GM18861 (cell line): ENCODE measurements around the gene AGBL3.
A peak's percentile ranks its signal among the peaks of the same experiment; 100 is the strongest.
"Not testable (repeated sequence)": the region's sequence is repeated elsewhere in the genome, so short reads cannot be mapped to it uniquely, and the experiment has no call there.

ENCODE experiments used
- ATAC-seq: cut with Tn5 transposase; IDR thresholded peaks from one replicate; pipeline ENCODE4 v1.9.1; 2021; ENCODE audit not compliant: unreplicated experiment

The AGBL3 gene

DNA sequence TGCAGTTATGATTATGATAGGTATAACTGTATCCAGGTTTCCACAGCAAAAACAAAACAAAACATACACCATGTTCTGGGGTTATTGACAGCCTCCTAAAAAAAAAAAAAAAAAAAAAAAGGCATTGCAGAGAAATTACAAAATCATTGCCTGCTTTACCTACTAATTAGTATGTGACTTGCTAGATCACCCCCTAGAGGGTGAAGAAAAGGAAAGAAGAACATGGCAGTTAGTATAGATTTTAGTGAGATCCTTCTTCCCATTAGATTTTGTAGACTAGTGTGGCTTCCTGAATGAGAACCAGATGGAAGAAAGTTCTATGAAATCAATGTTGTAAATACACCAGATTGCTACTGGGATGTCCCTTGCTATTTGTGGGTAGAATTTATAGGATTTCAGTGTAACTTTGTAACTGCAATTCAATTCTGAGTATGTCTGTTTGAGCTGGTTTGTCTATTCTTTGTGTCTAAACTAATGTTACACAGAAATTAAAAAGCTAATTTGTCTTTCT lies 24.0 kb upstream of the AGBL3 start:
- ATAC-seq, result no peak

DNA sequence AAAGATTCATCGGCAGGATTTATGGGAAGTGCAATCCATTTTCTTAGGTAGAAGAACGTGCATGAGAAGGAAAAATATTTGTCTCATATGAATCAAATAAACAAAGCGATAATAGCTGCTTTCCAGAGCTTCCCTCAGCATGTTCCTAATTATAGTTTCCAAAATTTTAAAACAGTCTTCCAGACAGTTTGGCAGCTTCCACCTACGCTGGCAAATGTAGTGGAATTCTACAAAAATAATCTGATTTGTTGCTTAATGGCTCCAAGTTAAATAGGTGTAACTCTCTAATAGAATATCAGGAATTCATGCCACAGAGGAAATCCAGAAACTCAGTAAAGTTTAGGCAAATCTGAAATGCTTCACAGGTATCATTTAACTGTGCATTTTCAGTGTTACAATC lies 23.3 kb upstream of the AGBL3 start:
- no peak for ATAC-seq

DNA sequence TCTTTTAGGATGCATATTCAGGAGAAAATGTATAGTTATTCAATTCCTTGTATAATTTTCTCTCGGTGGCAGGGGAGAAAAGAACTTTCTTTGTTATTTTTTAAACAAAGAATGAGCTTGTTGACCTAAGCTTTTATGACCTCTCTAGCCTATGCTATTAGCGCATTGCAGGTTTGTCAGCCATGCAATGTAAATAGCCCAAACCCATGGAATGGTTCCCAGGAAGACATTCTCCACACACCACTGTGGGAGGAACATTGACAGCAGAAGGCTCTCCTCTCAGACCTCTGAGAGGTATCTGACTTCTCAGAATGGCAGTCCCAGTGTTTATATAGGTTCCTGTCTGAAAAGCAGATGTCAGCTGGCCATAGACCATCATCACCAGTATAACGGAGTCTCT lies 19.6 kb upstream of the AGBL3 start:
- no peak for ATAC-seq

DNA sequence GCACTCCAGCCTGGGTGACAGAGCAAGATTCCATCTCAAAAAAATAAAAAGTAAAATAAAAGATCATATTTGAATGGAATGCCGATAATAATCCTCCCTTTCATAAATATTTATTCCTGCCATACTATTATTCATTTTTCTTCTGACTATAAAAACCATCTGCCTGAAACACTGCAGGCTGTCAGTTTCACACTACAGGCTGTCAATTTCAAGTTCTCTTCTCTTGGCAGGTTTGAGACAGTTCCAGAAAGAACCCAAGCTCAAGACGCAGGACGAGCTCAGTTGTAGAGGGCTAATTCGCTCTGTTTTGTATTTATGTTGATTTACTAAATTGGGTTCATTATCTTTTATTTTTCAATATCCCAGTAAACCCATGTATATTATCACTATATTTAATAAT lies 18.2 kb upstream of the AGBL3 start:
- no peak for ATAC-seq

DNA sequence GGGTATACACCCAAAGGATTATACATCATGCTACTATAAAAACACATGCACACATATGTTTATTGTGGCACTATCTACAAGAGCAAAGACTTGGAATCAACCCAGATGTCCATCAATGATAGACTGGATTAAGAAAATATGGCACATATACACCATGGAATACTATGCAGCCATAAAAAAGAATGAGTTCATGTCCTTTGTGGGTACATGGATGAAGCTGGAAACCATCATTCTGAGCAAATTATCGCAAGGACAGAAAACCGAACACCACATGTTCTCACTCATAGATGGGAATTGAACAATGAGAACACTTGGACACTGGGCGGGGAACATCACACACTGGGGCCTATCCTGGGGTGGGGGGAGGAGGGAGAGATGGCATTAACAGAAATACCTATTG lies 4.7 kb upstream of the AGBL3 start:
- ATAC-seq, result not testable (repeated sequence)

DNA sequence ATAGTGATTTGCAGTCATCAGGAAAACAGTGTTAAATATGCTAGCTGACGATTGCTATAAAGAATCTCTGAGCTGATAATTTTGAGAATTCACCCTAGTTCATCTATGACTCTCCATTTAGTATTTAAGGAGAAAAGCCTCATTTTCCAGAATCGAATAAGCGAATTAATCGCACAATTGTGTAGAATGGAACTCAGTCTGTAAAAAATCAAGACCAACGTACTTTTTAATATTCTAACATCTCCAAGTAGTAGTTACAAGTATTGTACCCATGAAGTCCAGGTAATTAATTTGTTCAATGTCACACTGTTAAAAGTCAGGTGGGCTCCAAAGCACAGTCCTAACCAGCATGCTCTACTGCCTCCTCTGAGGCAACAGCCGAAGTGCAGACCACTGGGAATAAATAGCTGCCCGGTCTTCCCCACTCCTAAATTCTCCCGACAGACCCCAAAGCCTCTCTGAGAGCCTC lies 380 bp upstream of the AGBL3 start:
- peak; percentile 25 for ATAC-seq

DNA sequence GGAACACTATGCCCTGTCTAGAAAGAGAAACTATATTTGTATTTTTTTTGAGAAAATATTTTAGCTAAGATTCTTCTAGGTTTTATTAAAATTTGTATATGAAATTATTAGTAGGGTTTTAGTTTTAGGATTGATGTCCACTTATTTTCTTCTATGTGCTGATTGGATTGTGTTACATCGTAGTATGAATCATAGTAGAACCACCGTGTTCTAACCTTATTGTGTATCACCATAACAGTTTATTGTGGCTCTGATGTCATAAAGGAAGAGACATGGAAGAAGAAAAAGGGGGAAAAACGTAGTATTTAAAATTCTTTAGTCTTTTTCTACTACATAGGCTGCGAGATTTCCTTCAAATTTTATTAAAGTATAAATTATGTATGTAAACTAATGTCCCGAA lies 1.9 kb downstream of the AGBL3 start:
- no peak for ATAC-seq

DNA sequence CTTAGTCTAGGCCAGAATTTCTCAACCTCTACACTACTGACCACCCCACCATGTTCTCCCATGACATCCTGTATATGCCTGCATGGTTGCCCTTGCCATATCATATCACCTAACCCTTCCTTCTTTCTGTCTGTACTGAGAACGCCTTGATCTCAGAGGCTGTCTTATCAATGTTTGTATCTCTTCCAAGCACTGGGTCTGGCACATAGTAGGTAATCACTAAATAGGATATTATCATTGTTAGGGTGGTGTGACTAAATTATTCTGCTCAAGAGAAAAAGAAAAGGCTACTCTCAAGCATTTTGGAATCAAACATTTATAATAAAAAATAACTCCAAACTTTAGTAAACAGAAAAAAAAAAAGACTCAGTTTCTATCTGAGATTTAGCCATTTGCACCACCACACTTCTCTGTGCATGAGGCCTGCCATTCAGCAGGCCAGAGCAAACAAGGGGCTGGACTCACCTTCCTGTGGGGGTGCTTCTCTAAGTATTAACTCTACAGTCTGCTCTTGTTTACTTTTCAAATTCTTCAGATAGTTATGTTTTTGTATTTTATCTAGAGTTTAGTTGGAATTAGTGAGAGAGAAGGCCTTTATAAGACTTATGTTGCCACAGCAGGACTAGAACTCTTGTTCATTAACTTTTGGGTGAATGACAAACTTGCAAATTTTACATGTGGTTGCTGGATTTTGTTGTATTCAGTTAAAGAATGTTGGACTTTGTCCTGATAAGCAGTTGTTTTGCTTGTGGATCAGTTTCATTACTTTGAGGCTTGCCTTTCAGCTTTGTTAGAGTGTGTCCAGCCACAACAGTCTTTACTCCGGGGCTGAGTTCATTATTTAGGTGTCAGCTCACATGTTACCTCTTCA lies 5.4 kb downstream of the AGBL3 start:
- ATAC-seq, result no peak

DNA sequence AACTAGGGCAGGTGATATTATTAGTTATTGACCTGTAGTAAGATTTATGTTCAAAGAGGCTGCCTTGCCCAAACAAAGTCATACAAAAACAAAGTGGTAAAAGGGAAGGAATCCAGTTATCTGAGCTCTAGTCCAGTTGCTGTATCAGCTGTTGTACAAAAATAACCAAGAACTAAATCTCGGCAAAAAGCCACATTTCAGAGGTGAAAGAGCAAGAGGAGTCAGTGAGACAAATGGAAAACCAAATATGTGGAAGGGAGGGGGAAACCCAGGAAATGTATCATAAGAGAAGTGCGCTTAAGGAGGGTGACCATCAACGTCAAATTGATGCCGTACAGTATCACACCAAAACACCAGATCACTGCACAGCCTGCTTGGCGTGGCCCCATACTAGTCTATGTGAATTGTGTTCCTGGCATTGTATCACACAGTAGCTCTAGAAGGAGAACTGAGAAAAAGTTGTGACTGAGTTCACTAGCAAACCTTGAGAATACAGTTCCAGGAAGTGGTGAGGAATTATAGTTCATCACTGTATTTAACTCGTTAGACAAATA lies 6.4 kb downstream of the AGBL3 start:
- peak; percentile 71 for ATAC-seq

DNA sequence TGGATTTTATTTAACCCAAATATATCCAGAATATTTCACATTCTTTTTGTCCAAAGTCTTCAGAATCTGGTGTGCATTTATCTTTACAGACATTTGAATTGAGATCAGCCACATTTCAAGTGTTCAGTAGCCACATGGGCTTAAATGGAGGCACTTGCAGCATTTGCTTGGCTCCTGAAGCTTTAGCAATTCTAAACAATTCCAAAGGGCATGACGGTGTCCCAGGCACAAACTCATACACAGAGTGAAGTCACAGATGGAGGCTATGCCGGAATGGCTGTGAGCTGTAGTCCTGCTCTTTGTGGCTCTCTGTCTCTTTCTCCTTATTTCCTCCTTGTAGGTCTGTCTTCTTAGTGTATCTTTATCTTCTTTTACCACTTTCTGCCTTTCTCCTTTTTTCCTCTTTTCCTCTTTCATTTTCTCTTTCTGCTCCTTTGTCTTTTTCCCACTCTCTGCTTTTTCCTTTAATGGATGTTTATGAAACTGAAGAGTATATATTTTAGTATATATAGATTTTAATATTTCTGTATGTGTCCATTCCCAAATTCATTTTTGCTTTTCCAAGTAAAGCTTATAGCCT lies 7.7 kb downstream of the AGBL3 start:
- ATAC-seq, result no peak

DNA sequence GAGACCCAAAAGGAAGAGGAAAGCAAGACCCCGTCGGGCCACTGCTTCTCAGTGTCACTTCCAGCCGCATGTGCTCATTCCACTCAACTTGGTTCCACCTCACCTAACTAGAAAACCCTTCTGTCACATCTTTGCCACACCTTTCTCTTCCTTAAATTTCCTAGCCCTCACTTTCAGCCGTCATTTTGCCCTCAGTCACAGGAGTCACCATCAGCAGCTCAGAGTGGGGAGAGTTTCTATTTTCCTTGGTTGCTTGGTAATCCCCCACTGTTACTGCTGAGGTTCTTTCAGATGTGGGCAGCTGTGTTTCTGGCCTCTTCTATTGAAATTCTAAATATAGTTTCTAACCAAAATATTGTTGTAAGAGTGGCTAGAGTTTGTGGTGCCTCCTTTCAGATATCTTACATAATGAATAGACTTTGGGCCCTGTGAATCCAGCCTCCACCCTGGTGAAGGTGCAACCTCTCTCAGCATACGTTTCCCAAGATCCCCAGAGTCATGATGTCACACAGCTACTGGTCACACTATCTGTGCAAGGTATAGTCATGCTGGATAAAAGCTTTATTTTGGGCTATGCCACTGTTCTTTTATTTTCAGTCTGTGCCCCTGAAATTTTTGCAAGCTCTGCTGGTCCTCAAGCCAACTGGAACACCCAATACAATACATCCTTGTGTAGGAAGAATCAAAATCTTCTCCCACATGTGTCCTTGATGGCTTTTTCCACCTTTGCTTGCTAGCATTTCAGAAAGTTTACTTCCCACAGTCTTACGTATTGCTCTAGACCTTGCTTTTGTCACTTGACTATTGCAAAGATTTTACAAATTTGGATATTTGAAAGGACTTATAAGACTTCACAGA lies 9.2 kb downstream of the AGBL3 start:
- ATAC-seq, result peak; percentile 31

DNA sequence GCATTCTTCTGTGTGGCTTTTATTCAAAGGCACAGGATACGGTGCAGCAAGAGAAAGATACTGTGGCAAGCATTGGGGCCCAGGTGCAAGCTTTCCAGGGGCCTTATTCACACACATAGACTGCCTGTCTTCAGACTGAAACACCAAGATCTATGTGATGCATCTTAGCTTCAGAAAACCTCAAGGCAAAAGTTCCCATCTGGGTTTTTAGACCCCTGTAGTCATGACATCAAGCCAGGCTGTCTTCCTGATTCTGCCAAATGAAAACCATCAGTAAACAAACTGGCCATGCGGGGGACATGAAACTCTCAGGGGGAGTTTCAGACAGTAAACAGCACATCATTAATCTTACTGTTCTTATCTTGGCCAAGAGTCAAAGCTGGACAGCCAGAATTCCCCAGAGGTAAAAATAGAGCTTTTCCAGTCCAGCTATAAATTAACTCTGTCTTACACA lies 9.8 kb downstream of the AGBL3 start:
- peak; percentile 32 for ATAC-seq

DNA sequence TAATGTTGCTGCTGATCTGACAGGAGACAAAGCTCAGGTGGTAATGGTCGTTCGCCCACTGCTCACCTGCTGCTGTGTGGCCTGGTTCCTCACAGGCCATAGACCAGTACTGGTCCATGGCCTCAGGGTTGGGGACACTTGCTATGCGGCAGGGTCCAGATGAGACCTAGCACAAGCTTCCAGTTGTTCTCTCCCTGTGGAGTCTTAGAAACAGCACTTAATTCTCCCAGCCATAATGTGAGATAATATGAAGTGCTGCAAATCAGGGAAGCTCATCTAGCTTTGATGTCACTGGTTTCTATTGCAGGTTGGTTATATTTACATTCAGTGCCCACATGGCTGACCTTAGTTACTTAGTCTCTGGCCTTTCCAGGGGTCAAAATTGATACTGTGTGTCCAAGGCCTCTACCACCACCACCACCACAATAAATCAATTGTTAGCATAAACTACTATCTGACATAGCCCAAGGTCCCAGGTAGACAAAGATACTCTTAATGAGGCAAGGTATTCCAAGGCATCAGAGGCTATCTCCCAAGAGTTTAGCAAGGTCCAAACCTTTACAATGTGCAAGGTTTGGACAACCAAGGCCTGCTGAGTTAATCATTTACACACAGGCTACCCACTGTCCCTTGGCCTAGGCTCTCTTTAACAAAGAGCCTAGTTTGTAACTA lies 11.0 kb downstream of the AGBL3 start:
- no peak for ATAC-seq

DNA sequence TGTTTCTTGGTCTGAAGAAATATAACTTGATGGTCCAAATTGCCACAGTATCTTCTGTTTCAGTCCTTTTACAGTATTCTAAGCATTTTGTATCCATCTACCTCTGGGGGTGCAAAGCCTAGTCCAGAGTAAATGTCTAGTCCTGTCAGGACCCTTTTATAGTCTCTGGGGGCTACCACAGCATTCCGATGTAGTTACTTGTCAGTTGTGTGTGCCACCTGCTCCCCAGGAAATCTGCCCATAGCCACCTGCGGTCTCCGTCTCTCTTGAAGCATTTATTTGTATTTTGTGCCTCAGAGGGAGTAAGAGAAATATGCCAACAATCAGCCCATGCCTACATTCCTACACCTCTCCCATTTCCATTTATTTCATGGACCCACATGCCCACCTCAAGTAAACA lies 12.8 kb downstream of the AGBL3 start:
- ATAC-seq, result no peak

DNA sequence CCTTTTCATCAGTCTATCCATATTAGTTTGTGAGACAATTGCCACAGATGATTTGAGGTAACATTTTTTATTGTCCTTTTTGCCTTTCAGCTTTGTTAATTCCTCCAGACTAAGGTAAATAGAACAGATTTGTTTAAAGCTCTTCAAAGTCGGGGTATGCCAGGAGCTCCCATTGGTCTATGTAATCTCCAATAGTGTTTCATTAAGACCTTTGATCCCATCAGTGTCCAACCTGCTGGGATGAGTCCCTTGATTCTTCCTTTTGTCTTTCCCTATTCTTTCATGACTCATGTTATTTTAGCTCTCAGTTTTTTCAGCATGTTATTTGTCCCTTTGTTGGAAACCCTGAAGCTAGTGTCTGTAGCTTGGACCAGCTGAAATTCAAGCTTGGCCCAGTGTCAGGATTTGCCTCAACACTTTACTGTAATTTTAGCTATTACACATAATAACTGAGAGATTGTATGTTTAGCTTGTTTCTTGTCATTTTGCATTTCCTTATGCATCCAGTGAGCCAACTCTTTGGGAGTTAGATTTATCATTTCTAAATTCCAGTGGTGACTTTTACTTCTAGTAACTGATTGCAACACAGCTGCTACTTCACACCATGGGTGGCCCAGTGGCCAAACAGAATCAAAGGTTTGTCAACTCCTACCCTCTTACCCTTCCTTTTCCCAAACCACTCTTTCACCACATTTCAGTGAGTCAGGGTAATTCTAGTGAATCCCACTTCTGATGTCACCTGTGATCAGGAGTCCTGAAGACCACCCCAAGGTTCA lies 15.3 kb downstream of the AGBL3 start:
- ATAC-seq, result no peak

DNA sequence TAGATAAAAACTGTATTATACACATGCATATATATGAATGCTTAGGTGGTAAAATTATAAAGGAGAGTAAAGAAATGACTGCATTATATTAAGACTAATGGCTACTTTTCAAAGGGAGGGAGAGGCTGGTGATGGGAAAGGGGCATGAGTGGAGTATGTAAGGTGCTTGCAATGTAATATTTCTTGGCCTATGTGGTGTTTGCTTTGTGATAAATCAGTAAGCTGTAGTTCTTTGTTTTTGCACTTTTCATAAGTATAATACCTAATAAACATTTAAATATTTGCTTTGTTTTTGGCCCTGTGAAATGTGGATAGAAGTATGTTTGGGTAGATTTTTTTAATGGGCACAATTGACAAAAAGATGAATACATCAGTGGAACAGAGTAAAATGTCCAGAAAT lies 25.9 kb downstream of the AGBL3 start:
- no peak for ATAC-seq

DNA sequence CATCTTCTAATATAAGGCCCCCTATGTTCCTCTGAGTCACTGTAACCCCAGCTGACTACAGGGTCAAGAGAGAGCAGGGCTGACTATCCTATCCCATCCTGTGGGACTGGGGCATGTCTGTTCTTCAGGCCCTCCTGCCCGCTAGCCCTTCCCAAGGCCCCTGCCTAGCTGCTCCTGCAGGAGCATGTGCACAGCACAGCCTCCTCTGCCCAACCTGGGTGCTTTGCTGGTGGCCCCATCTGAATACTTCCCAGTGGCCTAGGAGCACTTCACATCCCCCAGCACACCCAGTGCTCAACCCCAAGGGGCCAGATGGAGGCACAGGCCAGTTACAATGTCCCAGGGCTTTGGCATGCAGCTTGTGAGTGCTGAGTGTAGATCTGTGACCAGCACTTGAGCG lies 37.3 kb downstream of the AGBL3 start:
- ATAC-seq, result no peak

DNA sequence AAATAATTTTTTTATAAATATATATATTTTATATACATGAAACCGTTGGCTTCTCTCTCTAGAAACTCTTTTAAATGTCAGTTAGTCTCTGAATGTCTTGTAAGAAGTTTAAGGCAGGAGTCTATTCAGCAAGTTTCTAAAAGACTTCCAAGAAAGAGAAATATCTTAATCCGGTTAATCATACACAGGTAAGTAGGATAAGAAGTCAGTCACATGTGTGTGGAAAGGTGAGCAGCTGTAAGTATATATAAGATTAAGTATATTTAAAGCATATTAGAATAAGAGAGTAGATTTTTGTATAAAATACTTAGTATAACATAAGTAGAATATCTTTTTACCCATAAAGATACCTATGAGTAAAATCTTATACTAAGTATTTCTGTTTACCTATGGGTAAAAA lies 48.9 kb downstream of the AGBL3 start:
- ATAC-seq, result no peak

DNA sequence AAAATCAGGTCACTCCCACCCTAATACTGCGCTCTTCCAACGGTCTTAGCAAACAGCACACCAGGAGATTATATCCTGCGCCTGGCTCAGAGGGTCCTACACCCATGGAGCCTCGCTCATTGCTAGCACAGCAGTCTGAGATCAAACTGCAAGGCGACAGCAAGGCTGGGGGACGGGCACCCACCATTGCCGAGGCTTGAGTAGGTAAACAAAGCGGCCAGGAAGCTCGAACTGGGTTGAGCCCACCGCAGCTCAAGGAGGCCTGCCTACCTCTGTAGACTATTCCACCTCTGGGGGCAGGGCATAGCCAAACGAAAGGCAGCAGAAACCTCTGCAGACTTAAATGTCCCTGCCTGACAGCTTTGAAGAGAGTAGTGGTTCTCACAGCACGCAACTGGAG lies 80.7 kb downstream of the AGBL3 start:
- ATAC-seq, result not testable (repeated sequence)

DNA sequence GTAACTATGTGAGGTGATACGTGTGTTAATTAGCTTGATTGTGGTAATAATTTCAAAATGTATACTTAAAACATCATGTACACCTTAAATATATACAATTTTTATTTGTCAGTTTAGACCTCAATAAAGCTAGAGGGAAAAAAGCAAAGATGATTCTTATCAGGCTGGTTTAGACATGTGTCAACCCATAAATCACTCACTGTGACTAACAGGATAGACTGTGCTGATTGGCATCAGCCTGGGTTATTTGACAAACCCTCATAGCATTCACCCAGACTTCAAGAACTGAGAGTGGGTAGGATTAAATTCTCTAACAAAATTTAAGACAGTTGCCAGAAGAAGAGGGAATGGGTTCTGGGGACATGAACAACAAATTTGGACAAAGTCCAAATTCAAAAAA lies 87.8 kb downstream of the AGBL3 start:
- ATAC-seq, result no peak
